Osteoblast (primary cell): ENCODE results near the gene DCX. TPM values are rescaled to one million over a fixed set of nuclear protein-coding genes. Genes with fewer than 3 reads are reported as not detected.

Source experiments
- DNase-seq: peaks from one replicate; pipeline ENCODE4 v3.0.0; 2011; ENCODE audit warnings: low spot score, mixed read lengths; ENCODE audit not compliant: insufficient read length; ENCODE audit errors: missing footprints
- H2AFZ ChIP-seq: 2 replicates; pipeline ENCODE4 v1.6.0; 2011; ENCODE audit warnings: mild to moderate bottlenecking, low read length
- H3K27ac ChIP-seq: 2 replicates; pipeline ENCODE4 v1.5.1; 2011; ENCODE audit warnings: mild to moderate bottlenecking, low read depth, low read length, moderate library complexity
- H3K27me3 ChIP-seq: 2 replicates; pipeline ENCODE4 v1.6.0; 2012; ENCODE audit warnings: mild to moderate bottlenecking, control low read depth, inconsistent platforms, low read length, moderate library complexity; ENCODE audit not compliant: insufficient read depth
- H3K36me3 ChIP-seq: 2 replicates; pipeline ENCODE4 v1.5.1; 2011; ENCODE audit warnings: mild to moderate bottlenecking, low read length, control low read depth, moderate library complexity; ENCODE audit not compliant: insufficient read depth
- H3K4me1 ChIP-seq: 2 replicates; pipeline ENCODE4 v1.5.1; 2011; ENCODE audit warnings: mild to moderate bottlenecking, low read length, control low read depth, moderate library complexity; ENCODE audit not compliant: insufficient read depth
- H3K4me2 ChIP-seq: 2 replicates; pipeline ENCODE4 v1.6.0; 2011; ENCODE audit warnings: mild to moderate bottlenecking, low read length; ENCODE audit not compliant: insufficient read depth
- H3K4me3 ChIP-seq: fragments of 200-600 bp; sonication (generic); 3 replicates; pipeline ENCODE4 v1.5.1; 2012; ENCODE audit warnings: mild to moderate bottlenecking, low read length, inconsistent platforms; ENCODE audit not compliant: insufficient read depth
- H3K79me2 ChIP-seq: 2 replicates; pipeline ENCODE4 v1.6.0; 2012; ENCODE audit warnings: mild to moderate bottlenecking, low read length, control low read depth, inconsistent platforms; ENCODE audit not compliant: insufficient read depth
- H3K9me3 ChIP-seq: 2 replicates; pipeline ENCODE4 v1.5.1; 2011; ENCODE audit warnings: low read depth, low read length, control low read depth
- H4K20me1 ChIP-seq: 2 replicates; pipeline ENCODE4 v1.6.0; 2012; ENCODE audit warnings: mild to moderate bottlenecking, low read length, control low read depth; ENCODE audit not compliant: insufficient read depth
- total RNA-seq: library from RNA; depleted of rRNA; stranded (reverse); fragments of >200 nt; gene quantifications from 2 replicates; pipeline ENCODE4 v1.2.3, GENCODE V29; 2012
- TF ChIP-seq, protein P1 (sequence below): IDR thresholded peaks from 2 replicates; pipeline ENCODE4 v1.5.1; 2011; ENCODE audit warnings: mild to moderate bottlenecking, low read depth, low read length, moderate library complexity; ENCODE audit errors: extremely low read depth

DCX gene
- not detected in 2 replicates for total RNA-seq

GRCh38 chrX:111411983-111412382 lies at the start of gene DCX:
Gene DCX (minus strand): TSS chrX:111412192. CDS start chrX:111410398, 1,794 bp downstream.
- H3K4me2 ChIP-seq: no peak within 1 kb of the TSS
- no peak within 1 kb of the TSS for H3K4me3 ChIP-seq
- H3K27ac ChIP-seq: no peak within 1 kb of the TSS
- H3K36me3 ChIP-seq: no peaks in the 10 kb centered on the region
- H2AFZ ChIP-seq: no peak within 1 kb of the TSS
- TF ChIP-seq, protein P1, sequence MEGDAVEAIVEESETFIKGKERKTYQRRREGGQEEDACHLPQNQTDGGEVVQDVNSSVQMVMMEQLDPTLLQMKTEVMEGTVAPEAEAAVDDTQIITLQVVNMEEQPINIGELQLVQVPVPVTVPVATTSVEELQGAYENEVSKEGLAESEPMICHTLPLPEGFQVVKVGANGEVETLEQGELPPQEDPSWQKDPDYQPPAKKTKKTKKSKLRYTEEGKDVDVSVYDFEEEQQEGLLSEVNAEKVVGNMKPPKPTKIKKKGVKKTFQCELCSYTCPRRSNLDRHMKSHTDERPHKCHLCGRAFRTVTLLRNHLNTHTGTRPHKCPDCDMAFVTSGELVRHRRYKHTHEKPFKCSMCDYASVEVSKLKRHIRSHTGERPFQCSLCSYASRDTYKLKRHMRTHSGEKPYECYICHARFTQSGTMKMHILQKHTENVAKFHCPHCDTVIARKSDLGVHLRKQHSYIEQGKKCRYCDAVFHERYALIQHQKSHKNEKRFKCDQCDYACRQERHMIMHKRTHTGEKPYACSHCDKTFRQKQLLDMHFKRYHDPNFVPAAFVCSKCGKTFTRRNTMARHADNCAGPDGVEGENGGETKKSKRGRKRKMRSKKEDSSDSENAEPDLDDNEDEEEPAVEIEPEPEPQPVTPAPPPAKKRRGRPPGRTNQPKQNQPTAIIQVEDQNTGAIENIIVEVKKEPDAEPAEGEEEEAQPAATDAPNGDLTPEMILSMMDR: no peak
- H3K27me3 ChIP-seq: no peaks in the 10 kb centered on the region
- H3K9me3 ChIP-seq: no peaks in the 10 kb centered on the region
- no peaks in the 10 kb centered on the region for H4K20me1 ChIP-seq
- DNase-seq: no peak
- no peaks in the 10 kb centered on the region for H3K4me1 ChIP-seq
- no peaks in the 10 kb centered on the region for H3K79me2 ChIP-seq

DNA sequence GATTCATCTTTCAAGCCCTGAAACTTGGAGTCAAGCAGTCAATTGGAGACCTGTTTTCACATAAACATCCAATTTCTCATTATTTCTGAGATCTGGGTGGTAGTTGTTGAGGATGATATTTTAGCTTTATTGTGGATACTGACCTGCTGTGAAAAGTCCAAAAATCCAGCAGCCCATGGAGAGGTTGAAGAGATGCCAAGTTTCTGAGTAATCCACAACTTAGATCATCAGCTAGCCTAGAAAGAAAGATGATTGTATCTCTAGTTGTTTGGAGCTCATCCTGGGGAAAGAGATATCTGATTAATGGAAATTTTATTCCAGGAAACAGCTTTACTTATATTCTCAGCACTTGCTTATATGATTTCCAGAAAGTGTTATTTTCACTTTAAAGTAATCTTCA lies 48.6 kb upstream of the DCX start:
- Histone ChIP-seq H4K20me1 (no peaks in the 10 kb centered on the region), H3K36me3 (no peaks in the 10 kb centered on the region), H3K27ac (no peak overlapping the region), H3K79me2 (no peaks in the 10 kb centered on the region), H3K27me3 (peaks cover 7% of the 10 kb centered on the region), H3K9me3 (no peaks in the 10 kb centered on the region), H2AFZ (no peak overlapping the region), H3K4me3 (no peak overlapping the region), H3K4me2 (no peak overlapping the region), H3K4me1 (no peaks in the 10 kb centered on the region)
- DNase-seq: no peak
- TF ChIP-seq, protein P1: no peak

DNA sequence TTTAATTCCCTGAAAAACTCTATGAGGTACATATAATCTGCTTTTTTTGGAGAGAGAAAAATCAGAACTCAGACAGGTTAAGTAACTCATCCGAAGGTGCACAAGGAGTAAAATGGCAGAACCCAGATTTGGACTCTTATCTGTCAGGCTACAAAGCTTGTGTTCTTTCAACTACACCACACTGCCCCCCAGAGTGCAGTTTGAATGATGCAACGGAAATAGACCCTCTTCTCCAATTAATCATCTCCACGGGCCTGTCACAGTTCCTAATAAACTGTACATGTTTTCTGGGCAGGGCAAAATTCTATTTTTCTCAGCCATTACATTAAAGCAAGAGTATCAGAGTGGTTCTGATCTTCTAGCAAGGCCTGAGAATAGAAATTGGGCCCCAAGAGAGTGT lies 35.3 kb upstream of the DCX start:
- TF ChIP-seq, protein P1: peak; percentile 24
- no peaks in the 10 kb centered on the region for H4K20me1 ChIP-seq

DNA sequence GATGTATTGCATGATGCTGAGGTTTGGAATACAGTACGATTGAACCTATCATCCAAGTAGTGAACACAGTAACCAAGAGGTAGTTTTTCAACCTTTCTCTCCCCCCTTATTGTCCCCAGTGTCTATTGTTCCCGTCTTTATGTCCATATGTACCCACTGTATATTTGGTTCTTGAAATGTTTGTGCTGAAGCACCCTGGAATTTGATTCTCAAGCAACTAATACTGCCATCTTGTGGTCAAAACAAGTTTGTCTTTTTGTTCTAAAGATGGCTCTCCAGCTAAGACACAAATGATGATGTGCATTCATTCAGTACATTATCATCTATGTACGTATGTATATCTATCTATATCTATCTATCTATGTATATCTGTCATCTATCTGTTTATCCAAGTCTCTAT lies 33.5 kb upstream of the DCX start:
- H3K27me3 ChIP-seq: peaks cover 7% of the 10 kb centered on the region
- H3K36me3 ChIP-seq: no peaks in the 10 kb centered on the region
- no peaks in the 10 kb centered on the region for H3K9me3 ChIP-seq
- no peaks in the 10 kb centered on the region for H4K20me1 ChIP-seq
- no peak overlapping the region for H3K4me2 ChIP-seq
- no peak for DNase-seq
- H3K27ac ChIP-seq: no peak overlapping the region
- no peaks in the 10 kb centered on the region for H3K4me1 ChIP-seq
- H3K4me3 ChIP-seq: no peak overlapping the region
- H2AFZ ChIP-seq: no peak overlapping the region
- no peaks in the 10 kb centered on the region for H3K79me2 ChIP-seq
- TF ChIP-seq, protein P1: peak; percentile 63

More for the DNA sequence above, 35.3 kb upstream of the DCX start:
- Histone ChIP-seq H3K79me2 (no peaks in the 10 kb centered on the region), H3K36me3 (no peaks in the 10 kb centered on the region), H2AFZ (no peak overlapping the region), H3K9me3 (no peaks in the 10 kb centered on the region), H3K4me2 (no peak overlapping the region), H3K4me1 (no peaks in the 10 kb centered on the region), H3K27ac (no peak overlapping the region), H3K4me3 (no peak overlapping the region), H3K27me3 (peaks cover 7% of the 10 kb centered on the region)
- no peak for DNase-seq
